Peyer's patch (tissue), 4 donors: Measurements from ENCODE around the gene SYT7.

Experiments used
- POLR2A ChIP-seq, 2 donors: fragments of 450-650 bp; IDR thresholded peaks; one replicate each; pipeline ENCODE4 v1.5.1; 2017; ENCODE audit warnings: antibody characterized with exemption in 2 of 2, mild to moderate bottlenecking in 2 of 2, moderate library complexity in 2 of 2
- TF ChIP-seq, protein P1 (sequence below), 6 experiments: fragments of 450-650 bp in 4 of 6; fragments of 200-600 bp in 2 of 6; sonication (generic) in 1 of 6; IDR thresholded peaks; one replicate each; pipeline ENCODE4 v1.5.1; 2017 to 2019; ENCODE audit warnings: antibody characterized with exemption in 6 of 6, mild to moderate bottlenecking in 3 of 6, moderate library complexity in 1 of 6

DNA sequence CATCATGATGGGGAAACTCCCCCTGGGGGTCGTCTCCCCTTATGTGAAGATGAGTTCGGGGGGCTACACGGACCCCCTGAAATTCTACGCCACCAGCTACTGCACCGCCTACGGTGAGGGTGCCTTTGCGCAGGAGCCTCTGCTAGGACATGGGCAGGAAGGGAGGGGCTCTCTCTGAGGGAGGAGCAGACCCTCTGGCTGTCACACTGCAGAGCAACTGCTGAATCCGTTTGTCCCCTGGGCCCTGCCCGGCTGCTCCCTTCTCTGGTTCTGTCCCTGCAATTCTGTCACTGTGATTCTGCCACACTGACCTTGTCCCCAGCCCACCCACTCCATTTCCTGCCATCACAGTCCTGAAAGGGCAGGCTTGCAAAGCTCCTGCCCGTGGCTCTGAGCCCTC is 99.1 kb downstream of the SYT7 start:
- TF ChIP-seq, protein P1, sequence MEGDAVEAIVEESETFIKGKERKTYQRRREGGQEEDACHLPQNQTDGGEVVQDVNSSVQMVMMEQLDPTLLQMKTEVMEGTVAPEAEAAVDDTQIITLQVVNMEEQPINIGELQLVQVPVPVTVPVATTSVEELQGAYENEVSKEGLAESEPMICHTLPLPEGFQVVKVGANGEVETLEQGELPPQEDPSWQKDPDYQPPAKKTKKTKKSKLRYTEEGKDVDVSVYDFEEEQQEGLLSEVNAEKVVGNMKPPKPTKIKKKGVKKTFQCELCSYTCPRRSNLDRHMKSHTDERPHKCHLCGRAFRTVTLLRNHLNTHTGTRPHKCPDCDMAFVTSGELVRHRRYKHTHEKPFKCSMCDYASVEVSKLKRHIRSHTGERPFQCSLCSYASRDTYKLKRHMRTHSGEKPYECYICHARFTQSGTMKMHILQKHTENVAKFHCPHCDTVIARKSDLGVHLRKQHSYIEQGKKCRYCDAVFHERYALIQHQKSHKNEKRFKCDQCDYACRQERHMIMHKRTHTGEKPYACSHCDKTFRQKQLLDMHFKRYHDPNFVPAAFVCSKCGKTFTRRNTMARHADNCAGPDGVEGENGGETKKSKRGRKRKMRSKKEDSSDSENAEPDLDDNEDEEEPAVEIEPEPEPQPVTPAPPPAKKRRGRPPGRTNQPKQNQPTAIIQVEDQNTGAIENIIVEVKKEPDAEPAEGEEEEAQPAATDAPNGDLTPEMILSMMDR (IDR thresholded peaks at IDR 0.05), result no peak
- TF ChIP-seq POLR2A (IDR thresholded peaks at IDR 0.05), result no peak
